GM23338 (cell line): Measurements from ENCODE around the gene KCNQ1OT1. TPM values are rescaled to one million over a fixed set of nuclear protein-coding genes. Genes with fewer than 3 reads are reported as not detected.
A peak's percentile ranks its signal among the peaks of the same experiment; 100 is the strongest.

ENCODE experiments used
- ATAC-seq: fragments of 200-7000 bp; cut with Tn5 transposase; 3 replicates; pipeline ENCODE4 v1.9.1; 2020
- DNase-seq: peaks from one replicate; pipeline ENCODE4 v3.0.0-alpha.2; 2015; ENCODE audit warnings: low spot score
- H2AFZ ChIP-seq: fragments of 200-600 bp; sonication (generic); 2 replicates; pipeline ENCODE4 v1.8.0; 2016; ENCODE audit warnings: antibody characterized with exemption, mild to moderate bottlenecking, moderate library complexity
- H3F3A ChIP-seq: fragments of 200-600 bp; sonication (generic); replicated peaks from 2 replicates; pipeline ENCODE4 v1.8.0; 2017; ENCODE audit warnings: antibody characterized with exemption, mixed run types, low read depth
- H3K27ac ChIP-seq: fragments of 200-600 bp; sonication (generic); 2 replicates; pipeline ENCODE4 v1.6.1; 2016; ENCODE audit warnings: low read depth
- H3K27me3 ChIP-seq: fragments of 200-600 bp; sonication (generic); 2 replicates; pipeline ENCODE4 v1.8.0; 2016; ENCODE audit warnings: mild to moderate bottlenecking, mixed run types, moderate library complexity; ENCODE audit not compliant: insufficient read depth
- H3K36me3 ChIP-seq: fragments of 200-600 bp; sonication (generic); 2 replicates; pipeline ENCODE4 v1.8.0; 2016; ENCODE audit warnings: mild to moderate bottlenecking; ENCODE audit not compliant: insufficient read depth
- H3K4me1 ChIP-seq: fragments of 200-600 bp; sonication (generic); 2 replicates; pipeline ENCODE4 v1.8.0; 2016; ENCODE audit warnings: mild to moderate bottlenecking, moderate library complexity; ENCODE audit not compliant: insufficient read depth
- H3K4me2 ChIP-seq: fragments of 200-600 bp; sonication (generic); 2 replicates; pipeline ENCODE4 v1.7.1; 2017; ENCODE audit warnings: mixed run types
- H3K4me3 ChIP-seq: fragments of 200-600 bp; sonication (generic); 2 replicates; pipeline ENCODE4 v1.6.1; 2016; ENCODE audit warnings: mixed run types
- H3K79me2 ChIP-seq: fragments of 200-600 bp; sonication (generic); replicated peaks from 2 replicates; pipeline ENCODE4 v1.8.0; 2017; ENCODE audit warnings: mild to moderate bottlenecking; ENCODE audit not compliant: insufficient read depth
- H3K9me2 ChIP-seq: fragments of 200-600 bp; sonication (generic); 2 replicates; pipeline ENCODE4 v1.8.0; 2017; ENCODE audit not compliant: insufficient read depth
- H4K20me1 ChIP-seq: fragments of 200-600 bp; sonication (generic); replicated peaks from 2 replicates; pipeline ENCODE4 v1.8.0; 2017; ENCODE audit warnings: mild to moderate bottlenecking; ENCODE audit not compliant: insufficient read depth
- H3K27ac Mint-ChIP-seq: 2 replicates; pipeline ENCODE4 v1.8.0; 2020; ENCODE audit warnings: inconsistent platforms, mild to moderate bottlenecking, moderate library complexity, mixed read lengths
- H3K27me3 Mint-ChIP-seq: 3 replicates; pipeline ENCODE4 v1.8.0; 2022; ENCODE audit warnings: low read depth, mild to moderate bottlenecking, moderate library complexity, mixed read lengths, inconsistent platforms; ENCODE audit not compliant: insufficient read depth, poor library complexity
- H3K36me3 Mint-ChIP-seq: 3 replicates; pipeline ENCODE4 v1.8.0; 2021; ENCODE audit warnings: low read depth, mild to moderate bottlenecking, inconsistent platforms, moderate library complexity, mixed read lengths
- H3K4me1 Mint-ChIP-seq: 3 replicates; pipeline ENCODE4 v1.8.0; 2020; ENCODE audit warnings: mild to moderate bottlenecking, inconsistent platforms, mixed read lengths
- H3K4me3 Mint-ChIP-seq: 3 replicates; pipeline ENCODE4 v1.8.0; 2021; ENCODE audit warnings: moderate library complexity, mild to moderate bottlenecking, inconsistent platforms, mixed read lengths
- H3K9me3 Mint-ChIP-seq: 3 replicates; pipeline ENCODE4 v1.8.0; 2020; ENCODE audit warnings: moderate library complexity, mild to moderate bottlenecking, inconsistent platforms, mixed read lengths
- CREB1 ChIP-seq: fragments of 250-450 bp; sonication (Bioruptor Pico); IDR thresholded peaks from 2 replicates; pipeline ENCODE4 v1.5.0; 2020; ENCODE audit warnings: low read depth, mild to moderate bottlenecking, moderate library complexity
- CTCF ChIP-seq, 2 experiments: fragments of 200-600 bp in 1 of 2; sonication (generic) in 1 of 2; conservative IDR thresholded peaks; 2 replicates each; pipeline versions ENCODE4 v1.5.1 to v1.6.1; 2016 to 2017; ENCODE audit warnings: antibody characterized with exemption in 2 of 2, low read depth in 2 of 2, mild to moderate bottlenecking in 2 of 2, moderate library complexity in 1 of 2
- ETS1 ChIP-seq: IDR thresholded peaks from 2 replicates; pipeline ENCODE4 v1.6.1; 2016; ENCODE audit warnings: antibody characterized with exemption
- EZH2 ChIP-seq: fragments of 200-600 bp; sonication (generic); IDR thresholded peaks from one replicate; pipeline ENCODE4 v1.8.0; 2017; ENCODE audit warnings: antibody characterized with exemption, mild to moderate bottlenecking, low read depth; ENCODE audit not compliant: unreplicated experiment
- EZH2phosphoT487 ChIP-seq: fragments of 200-600 bp; sonication (generic); IDR thresholded peaks from one replicate; pipeline ENCODE4 v1.8.1; 2018; ENCODE audit warnings: antibody characterized with exemption; ENCODE audit not compliant: unreplicated experiment
- NANOG ChIP-seq: IDR thresholded peaks from 2 replicates; pipeline ENCODE4 v1.6.1; 2016; ENCODE audit warnings: antibody characterized with exemption, borderline replicate concordance
- POLR2AphosphoS5 ChIP-seq: IDR thresholded peaks from 2 replicates; pipeline ENCODE4 v1.6.1; 2016; ENCODE audit warnings: antibody characterized with exemption, low read depth
- REST ChIP-seq: IDR thresholded peaks from one replicate; pipeline ENCODE4 v1.6.1; 2018; ENCODE audit warnings: antibody characterized with exemption; ENCODE audit not compliant: unreplicated experiment
- ZNF331 ChIP-seq: fragments of 250-450 bp; sonication (Bioruptor Pico); IDR thresholded peaks from 2 replicates; pipeline ENCODE4 v1.5.0; 2020; ENCODE audit warnings: low read depth, mild to moderate bottlenecking, moderate library complexity
- ZNF462 ChIP-seq: fragments of 250-450 bp; sonication (Bioruptor Pico); IDR thresholded peaks from 2 replicates; pipeline ENCODE4 v1.5.0; 2020; ENCODE audit warnings: mild to moderate bottlenecking, moderate library complexity
- polyA plus RNA-seq: library from polyadenylated mRNA; unstranded; fragments of >200 nt; fragmentation: Nextera tagmentation; extraction: Ambion mirVana; gene quantifications from 2 replicates; pipeline ENCODE4 v1.2.1, GENCODE V29; 2016
- total RNA-seq: library from RNA; depleted of rRNA; stranded (reverse); fragments of >200 nt; shearing (Covaris generic); gene quantifications from 2 replicates; pipeline ENCODE4 v1.2.3, GENCODE V29; 2014

KCNQ1OT1 gene
- total and polyA plus RNA-seq, 2 experiments from 2014 or later, result 1.5 to 4.2 TPM

- TF ChIP-seq REST (no peak), ZNF331 (CRISPR knock-in tag) (no peak), CTCF (conservative IDR thresholded peaks at IDR 0.05; ENCODE audit: low read depth in 2 of 2) (no peak), EZH2 (no peak), POLR2AphosphoS5 (no peak), NANOG (no peak)
These were observed 11.2 kb downstream of the KCNQ1OT1 start (continued) for GRCh38 chr11:2688381-2689231.

GRCh38 chr11:2687782-2688191, 12.0 kb downstream of the KCNQ1OT1 start:
- Histone ChIP-seq H3K4me1 (peaks cover 65% of the 10 kb centered on the region), H3K27me3 (no peaks in the 10 kb centered on the region), H3K79me2 (peaks cover 93% of the 10 kb centered on the region), H3F3A (no peaks in the 10 kb centered on the region), H3K27ac (no peak overlapping the region), H3K36me3 (no peaks in the 10 kb centered on the region), H4K20me1 (peaks cover 16% of the 10 kb centered on the region), H3K4me2 (peak overlapping the region; percentile 43), H2AFZ (no peak overlapping the region), H3K9me2 (no peaks in the 10 kb centered on the region), H3K4me3 (no peak overlapping the region)
- DNase-seq (peak; percentile 49), ATAC-seq (peak; percentile 19)
- Mint-ChIP-seq H3K4me3 (no peak overlapping the region), H3K4me1 (peaks cover 80% of the 10 kb centered on the region), H3K27me3 (peaks cover 20% of the 10 kb centered on the region), H3K9me3 (no peaks in the 10 kb centered on the region; the same call in 1 of the 3 replicates), H3K36me3 (peaks cover 15% of the 10 kb centered on the region), H3K27ac (no peak overlapping the region)
- TF ChIP-seq CREB1 (CRISPR knock-in tag), result no peak
- no peak for TF ChIP-seq EZH2phosphoT487
- no peak for TF ChIP-seq ZNF462
- no peak for TF ChIP-seq ETS1
